ENCODE results near the gene PCDH1. TPM values are rescaled to one million over a fixed set of nuclear protein-coding genes. Genes with fewer than 3 reads are reported as not detected.

The PCDH1 gene
- total RNA-seq, 1 donor from 2014 or later = 16.1 TPM

DNA sequence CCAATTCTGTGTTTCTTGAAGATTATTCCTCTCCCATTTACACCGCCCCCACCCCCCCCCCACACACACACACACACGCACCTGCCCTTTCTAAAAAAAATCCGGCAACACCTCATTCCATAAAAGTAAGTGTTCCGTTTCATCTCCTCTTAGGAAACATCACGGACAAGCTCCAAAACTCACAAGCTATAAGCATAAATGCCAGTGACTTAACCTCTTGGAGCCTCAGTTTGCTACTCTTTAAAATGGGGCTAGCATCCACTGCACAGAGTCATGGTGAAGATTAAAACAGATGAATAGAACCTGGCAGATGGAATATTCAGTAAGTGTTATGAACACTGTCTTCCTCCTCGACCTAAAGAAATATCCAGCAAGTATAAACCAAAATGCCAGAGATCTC is 70.5 kb downstream of the PCDH1 start:
- Histone ChIP-seq H3K27me3 (ENCODE audit: low read depth) (peaks cover 76% of the 10 kb centered on the region), H3K36me3 (no peaks in the 10 kb centered on the region), H3K4me1 (peaks cover 70% of the 10 kb centered on the region), H3K9me3 (replicated peaks) (no peaks in the 10 kb centered on the region), H3K27ac (replicated peaks) (peak overlapping the region; percentile 42), H3K4me3 (no peak overlapping the region)
- DNase-seq = no peak
- intact Hi-C loops (cut with micrococcal nuclease) = no loop called here
- TF ChIP-seq, protein P1, sequence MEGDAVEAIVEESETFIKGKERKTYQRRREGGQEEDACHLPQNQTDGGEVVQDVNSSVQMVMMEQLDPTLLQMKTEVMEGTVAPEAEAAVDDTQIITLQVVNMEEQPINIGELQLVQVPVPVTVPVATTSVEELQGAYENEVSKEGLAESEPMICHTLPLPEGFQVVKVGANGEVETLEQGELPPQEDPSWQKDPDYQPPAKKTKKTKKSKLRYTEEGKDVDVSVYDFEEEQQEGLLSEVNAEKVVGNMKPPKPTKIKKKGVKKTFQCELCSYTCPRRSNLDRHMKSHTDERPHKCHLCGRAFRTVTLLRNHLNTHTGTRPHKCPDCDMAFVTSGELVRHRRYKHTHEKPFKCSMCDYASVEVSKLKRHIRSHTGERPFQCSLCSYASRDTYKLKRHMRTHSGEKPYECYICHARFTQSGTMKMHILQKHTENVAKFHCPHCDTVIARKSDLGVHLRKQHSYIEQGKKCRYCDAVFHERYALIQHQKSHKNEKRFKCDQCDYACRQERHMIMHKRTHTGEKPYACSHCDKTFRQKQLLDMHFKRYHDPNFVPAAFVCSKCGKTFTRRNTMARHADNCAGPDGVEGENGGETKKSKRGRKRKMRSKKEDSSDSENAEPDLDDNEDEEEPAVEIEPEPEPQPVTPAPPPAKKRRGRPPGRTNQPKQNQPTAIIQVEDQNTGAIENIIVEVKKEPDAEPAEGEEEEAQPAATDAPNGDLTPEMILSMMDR (IDR thresholded peaks at IDR 0.05; ENCODE audit: borderline replicate concordance) = no peak

DNA sequence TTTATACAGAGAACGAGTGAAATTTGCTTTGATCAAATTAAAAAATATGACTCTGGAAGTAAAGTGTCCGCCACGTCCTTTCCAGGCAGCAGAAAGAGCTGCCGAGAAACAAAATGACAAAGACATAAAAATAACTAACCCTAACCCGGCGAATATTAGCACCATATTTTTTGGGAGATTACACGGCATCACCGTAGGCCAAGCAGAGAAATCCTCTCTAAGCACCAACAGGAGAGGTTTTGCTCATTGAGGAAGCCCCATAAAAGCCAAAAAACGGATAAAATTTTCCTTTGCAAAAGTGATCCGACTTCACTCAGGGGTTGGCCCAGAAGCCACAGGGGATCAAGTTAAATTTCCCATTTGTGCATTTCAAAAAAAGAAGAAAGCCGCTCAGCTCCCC is 70.9 kb downstream of the PCDH1 start:
- DNase-seq = no peak
- Histone ChIP-seq H3K4me3 (no peak overlapping the region), H3K4me1 (peaks cover 66% of the 10 kb centered on the region), H3K27ac (replicated peaks) (peak overlapping the region; percentile 90), H3K27me3 (ENCODE audit: low read depth) (peaks cover 76% of the 10 kb centered on the region), H3K36me3 (no peaks in the 10 kb centered on the region), H3K9me3 (replicated peaks) (no peaks in the 10 kb centered on the region)
- intact Hi-C loops (cut with micrococcal nuclease) = no loop called here
- TF ChIP-seq, protein P1 (IDR thresholded peaks at IDR 0.05; ENCODE audit: borderline replicate concordance) = no peak

DNA sequence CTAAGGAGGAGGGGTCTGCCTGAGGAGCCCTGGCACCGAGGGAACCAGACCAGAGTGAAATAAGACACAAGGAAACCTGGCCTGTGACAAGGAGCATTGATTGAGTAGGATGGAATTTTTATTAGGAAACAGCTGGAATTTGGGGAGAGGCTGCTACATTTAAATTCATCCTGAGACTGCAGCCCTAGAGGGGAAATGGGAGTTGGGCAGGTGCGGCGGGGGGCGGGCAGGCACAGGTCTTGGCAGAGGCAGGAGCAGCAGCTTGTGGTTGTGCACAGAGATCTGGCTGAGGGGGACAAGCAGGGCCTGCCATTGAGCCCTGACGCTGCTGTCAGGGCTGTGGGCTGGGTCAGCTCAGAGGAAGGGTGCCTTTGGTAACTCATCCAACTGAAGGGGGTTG is 71.6 kb downstream of the PCDH1 start:
- Histone ChIP-seq H3K27me3 (ENCODE audit: low read depth) (peaks cover 74% of the 10 kb centered on the region), H3K4me1 (peaks cover 59% of the 10 kb centered on the region), H3K27ac (replicated peaks) (peak overlapping the region; percentile 90), H3K9me3 (replicated peaks) (no peaks in the 10 kb centered on the region), H3K36me3 (no peaks in the 10 kb centered on the region), H3K4me3 (no peak overlapping the region)
- TF ChIP-seq, protein P1 (IDR thresholded peaks at IDR 0.05; ENCODE audit: borderline replicate concordance) = no peak
- intact Hi-C loops (cut with micrococcal nuclease) = no loop called here
- no peak for DNase-seq

DNA sequence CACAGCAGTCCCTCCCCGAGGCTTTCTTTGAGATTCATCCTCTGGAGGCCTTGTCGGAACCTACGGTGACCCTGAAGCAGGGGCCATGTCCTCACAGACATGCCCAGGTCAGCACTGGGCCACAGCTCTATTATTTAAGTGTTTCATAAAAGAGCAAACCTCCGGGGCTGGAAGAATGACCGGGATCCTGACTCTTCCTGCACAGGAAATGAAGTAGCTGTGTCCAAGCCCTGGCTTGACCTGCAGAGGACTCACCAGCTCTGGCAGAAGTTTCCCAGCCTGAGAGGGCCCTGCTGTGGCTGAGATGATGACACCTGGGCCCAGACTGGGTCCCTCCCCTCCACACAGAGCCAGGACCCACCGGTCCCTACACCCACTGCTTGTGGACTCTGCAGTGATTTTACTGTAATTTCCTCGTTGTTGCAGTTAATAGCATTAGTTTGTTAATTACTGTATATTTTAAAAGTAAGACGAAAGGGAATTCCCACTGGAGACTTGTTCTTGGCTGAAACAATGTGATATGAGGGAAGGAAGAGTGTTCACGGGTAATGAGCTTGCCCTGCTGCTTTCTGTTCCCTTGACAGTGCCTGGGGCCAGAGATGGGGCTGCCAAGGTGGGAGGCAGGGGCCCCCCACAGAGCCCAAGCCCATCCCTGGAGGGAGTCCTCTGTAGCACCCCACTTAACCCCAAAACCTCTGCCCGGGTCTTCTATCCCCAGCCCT is 72.2 kb downstream of the PCDH1 start:
- TF ChIP-seq, protein P1 (IDR thresholded peaks at IDR 0.05; ENCODE audit: borderline replicate concordance) = no peak
- Histone ChIP-seq H3K4me1 (peaks cover 53% of the 10 kb centered on the region), H3K27me3 (ENCODE audit: low read depth) (peaks cover 70% of the 10 kb centered on the region), H3K27ac (replicated peaks) (peak overlapping the region; percentile 90), H3K4me3 (no peak overlapping the region), H3K9me3 (replicated peaks) (no peaks in the 10 kb centered on the region), H3K36me3 (no peaks in the 10 kb centered on the region)
- DNase-seq = peak; percentile 54
- intact Hi-C loops (cut with micrococcal nuclease) = no loop called here

DNA sequence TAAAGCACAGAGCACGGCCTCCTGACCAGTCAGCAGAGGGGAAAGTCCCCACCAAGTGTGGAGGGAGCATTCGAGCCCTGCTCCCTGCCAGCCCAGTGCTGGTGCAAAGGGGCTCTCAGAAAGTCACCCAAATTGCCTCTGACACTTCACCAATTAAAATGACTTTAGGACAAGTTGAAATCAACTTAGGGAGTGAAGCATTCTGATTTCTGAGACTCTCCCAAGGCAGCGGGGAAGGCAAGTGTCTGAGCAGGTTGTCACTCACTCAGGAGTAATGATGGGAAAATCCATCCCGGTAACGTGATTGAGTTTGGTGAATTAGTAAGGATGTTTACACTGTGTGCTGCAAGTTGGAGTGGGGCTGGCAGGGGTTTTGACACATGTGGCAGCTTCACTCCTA is 73.7 kb downstream of the PCDH1 start:
- peaks cover 55% of the 10 kb centered on the region for H3K4me1 ChIP-seq
- intact Hi-C loops (cut with micrococcal nuclease) = no loop called here
- H3K27ac ChIP-seq (replicated peaks) = peak overlapping the region; percentile 90

More for the DNA sequence above, 73.7 kb downstream of the PCDH1 start:
- no peaks in the 10 kb centered on the region for H3K9me3 ChIP-seq (replicated peaks)
- H3K27me3 ChIP-seq (ENCODE audit: low read depth) = peaks cover 54% of the 10 kb centered on the region
- no peaks in the 10 kb centered on the region for H3K36me3 ChIP-seq
- no peak overlapping the region for H3K4me3 ChIP-seq
- TF ChIP-seq, protein P1 (IDR thresholded peaks at IDR 0.05; ENCODE audit: borderline replicate concordance) = no peak
- DNase-seq = no peak

Other genes starting within 250 kb of the PCDH1 start
- gene HDAC3, start 241.6 kb downstream of the PCDH1 start, total RNA-seq = 27.4 TPM
- 1.0 TPM for gene RELL2, start 241.4 kb downstream of the PCDH1 start, total RNA-seq
- 4.7 TPM for gene FCHSD1, start 227.0 kb downstream of the PCDH1 start, total RNA-seq
- gene ARAP3, start 196.2 kb downstream of the PCDH1 start, total RNA-seq = 15.2 TPM
- 125 TPM for gene DELE1, start 45.5 kb upstream of the PCDH1 start, total RNA-seq
- 7.6 TPM for gene PCDH12, start 79.8 kb upstream of the PCDH1 start, total RNA-seq
- 120 TPM for gene RNF14, start 90.7 kb upstream of the PCDH1 start, total RNA-seq
- 24.3 TPM for gene GNPDA1, start 134.6 kb upstream of the PCDH1 start, total RNA-seq
- gene NDFIP1, start 230.4 kb upstream of the PCDH1 start, total RNA-seq = 62.1 TPM